ENCODE data around the gene ASTN2.

DNA sequence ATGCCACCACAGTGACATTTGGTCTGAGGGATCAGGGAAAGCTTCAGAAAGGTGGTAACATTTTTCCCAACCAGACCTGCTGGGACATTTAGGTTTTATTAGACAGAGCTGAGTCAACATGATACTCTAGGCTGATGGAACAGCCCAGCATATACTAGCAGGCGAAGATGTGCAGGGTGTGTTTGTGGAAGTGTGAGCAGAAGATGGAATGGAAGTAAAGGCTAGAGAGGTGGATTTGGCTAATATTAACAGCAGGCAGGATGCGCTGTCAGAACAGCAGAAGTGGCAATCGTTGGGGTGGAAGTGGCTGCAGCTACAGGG is 340.6 kb downstream of the ASTN2 start:
- TF ChIP-seq, protein P1, sequence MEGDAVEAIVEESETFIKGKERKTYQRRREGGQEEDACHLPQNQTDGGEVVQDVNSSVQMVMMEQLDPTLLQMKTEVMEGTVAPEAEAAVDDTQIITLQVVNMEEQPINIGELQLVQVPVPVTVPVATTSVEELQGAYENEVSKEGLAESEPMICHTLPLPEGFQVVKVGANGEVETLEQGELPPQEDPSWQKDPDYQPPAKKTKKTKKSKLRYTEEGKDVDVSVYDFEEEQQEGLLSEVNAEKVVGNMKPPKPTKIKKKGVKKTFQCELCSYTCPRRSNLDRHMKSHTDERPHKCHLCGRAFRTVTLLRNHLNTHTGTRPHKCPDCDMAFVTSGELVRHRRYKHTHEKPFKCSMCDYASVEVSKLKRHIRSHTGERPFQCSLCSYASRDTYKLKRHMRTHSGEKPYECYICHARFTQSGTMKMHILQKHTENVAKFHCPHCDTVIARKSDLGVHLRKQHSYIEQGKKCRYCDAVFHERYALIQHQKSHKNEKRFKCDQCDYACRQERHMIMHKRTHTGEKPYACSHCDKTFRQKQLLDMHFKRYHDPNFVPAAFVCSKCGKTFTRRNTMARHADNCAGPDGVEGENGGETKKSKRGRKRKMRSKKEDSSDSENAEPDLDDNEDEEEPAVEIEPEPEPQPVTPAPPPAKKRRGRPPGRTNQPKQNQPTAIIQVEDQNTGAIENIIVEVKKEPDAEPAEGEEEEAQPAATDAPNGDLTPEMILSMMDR (IDR thresholded peaks at IDR 0.05; ENCODE audit: borderline replicate concordance, extremely low read depth, low read length, poor library complexity, severe bottlenecking): no peak
- no peak for TF ChIP-seq EZH2 (IDR thresholded peaks at IDR 0.05; ENCODE audit: borderline replicate concordance, low read depth, low read length, severe bottlenecking)

Measured in DND-41 (cell line).